CD4-positive, CD25-positive, alpha-beta regulatory T cell (primary cell): ENCODE results near the gene DCP1B. TPM values are rescaled to one million over a fixed set of nuclear protein-coding genes. Genes with fewer than 3 reads are reported as not detected.

Source experiments
- ATAC-seq, 2 donors: fragments of 150-1000 bp; cut with Tn5 transposase; one replicate each; pipeline ENCODE4 v1.10.0; 2021; ENCODE audit warnings: low read depth in 2 of 2, moderate number of reproducible peaks in 2 of 2, moderate library complexity in 1 of 2
- DNase-seq, 3 donors: peaks; one replicate each; pipeline versions ENCODE4 v3.0.0 to v3.0.0-alpha.2; 2012 to 2022; ENCODE audit warnings: mixed read lengths in 1 of 3
- H3K27ac ChIP-seq: one replicate; pipeline ENCODE4 v1.7.0; 2013; ENCODE audit warnings: mild to moderate bottlenecking, low read length; ENCODE audit not compliant: insufficient read depth, poor library complexity, severe bottlenecking
- H3K27me3 ChIP-seq: one replicate; pipeline ENCODE4 v1.7.0; 2013; ENCODE audit warnings: low read length; ENCODE audit not compliant: control insufficient read depth, insufficient read depth
- H3K36me3 ChIP-seq: one replicate; pipeline ENCODE4 v1.7.0; 2013; ENCODE audit warnings: mild to moderate bottlenecking, low read length, moderate library complexity; ENCODE audit not compliant: control insufficient read depth, insufficient read depth
- H3K4me1 ChIP-seq: 2 replicates; pipeline ENCODE4 v1.7.0; 2013; ENCODE audit warnings: mild to moderate bottlenecking, low read length; ENCODE audit not compliant: insufficient read depth, control insufficient read depth, poor library complexity, severe bottlenecking
- H3K4me3 ChIP-seq: one replicate; pipeline ENCODE4 v1.7.0; 2013; ENCODE audit warnings: low read depth, mild to moderate bottlenecking, low read length, moderate library complexity
- H3K9me3 ChIP-seq, 2 experiments: 1 replicate in 1 of 2; 2 replicates in 1 of 2; pipeline ENCODE4 v1.7.0; 2013; ENCODE audit warnings: low read length in 2 of 2, mild to moderate bottlenecking in 1 of 2, moderate library complexity in 1 of 2; ENCODE audit not compliant: control insufficient read depth in 2 of 2
- H3K27ac Mint-ChIP-seq, 3 donors: one replicate each; pipeline ENCODE4 v1.8.0; 2020 to 2022; ENCODE audit warnings: mild to moderate bottlenecking in 3 of 3, mixed read lengths in 3 of 3, moderate library complexity in 2 of 3
- H3K27me3 Mint-ChIP-seq: one replicate; pipeline ENCODE4 v1.8.0; 2022; ENCODE audit warnings: mild to moderate bottlenecking, mixed read lengths
- H3K36me3 Mint-ChIP-seq: one replicate; pipeline ENCODE4 v1.8.0; 2020; ENCODE audit warnings: mixed read lengths
- H3K4me1 Mint-ChIP-seq, 4 donors: one replicate each; pipeline ENCODE4 v1.8.0; 2020 to 2022; ENCODE audit warnings: mixed read lengths in 4 of 4, mild to moderate bottlenecking in 1 of 4
- H3K4me3 Mint-ChIP-seq, 4 donors: one replicate each; pipeline ENCODE4 v1.8.0; 2020 to 2022; ENCODE audit warnings: mild to moderate bottlenecking in 4 of 4, mixed read lengths in 4 of 4, moderate library complexity in 3 of 4
- H3K9me3 Mint-ChIP-seq, 7 donors: one replicate each; pipeline ENCODE4 v1.8.0; 2020 to 2022; ENCODE audit warnings: mixed read lengths in 7 of 7, mild to moderate bottlenecking in 3 of 7, moderate library complexity in 2 of 7
- polyA plus RNA-seq, 4 donors: library from polyadenylated mRNA; unstranded; fragments of 300-500 nt; fragmentation: Illumina TruSeq; gene quantifications; one replicate each; pipeline ENCODE4 v1.2.3, GENCODE V29; 2021
- total RNA-seq: library from RNA; stranded (reverse); gene quantifications from one replicate; pipeline ENCODE4 v1.2.3, GENCODE V29; 2022

Gene DCP1B
- total and polyA plus RNA-seq, 5 donors from 2014 or later, result 23.9 to 56.8 (median 35.6) TPM

DNA sequence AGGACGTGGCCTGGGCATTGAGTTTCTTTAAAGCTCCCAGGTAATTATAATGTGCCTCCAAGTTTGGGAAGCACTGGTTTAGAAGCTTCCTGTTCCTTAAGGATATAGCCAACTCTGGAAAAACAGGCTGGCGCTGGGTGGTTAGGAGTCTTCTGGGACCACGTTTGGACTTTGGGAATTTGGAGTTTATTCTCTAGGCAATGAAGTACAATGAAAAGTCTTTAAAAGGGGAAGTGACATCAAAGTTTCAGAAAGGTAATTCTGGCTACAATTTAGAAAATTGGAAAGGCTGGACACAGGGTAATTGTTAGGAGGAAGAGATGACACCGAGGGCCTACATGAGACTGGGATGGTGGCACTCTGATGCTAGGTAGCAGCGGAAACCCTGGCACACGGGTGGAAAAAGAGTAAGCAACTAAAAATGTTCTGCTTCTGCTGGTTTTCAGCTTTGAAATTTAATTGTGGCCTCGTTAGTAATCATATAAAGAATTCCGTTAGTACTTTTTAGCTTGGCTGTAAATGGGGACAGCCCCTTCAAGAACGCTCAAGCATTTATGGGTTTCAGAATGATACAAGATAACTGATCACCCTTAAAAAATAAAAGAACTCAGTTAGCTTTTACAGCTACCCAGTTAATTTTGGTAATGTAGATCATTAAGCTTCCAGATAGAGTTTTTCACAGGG lies 12.7 kb upstream of the DCP1B start:
- no peak overlapping the region for H3K4me3 ChIP-seq
- H3K27me3 Mint-ChIP-seq, result no peaks in the 10 kb centered on the region
- H3K9me3 ChIP-seq, result no peaks in the 10 kb centered on the region
- H3K4me1 Mint-ChIP-seq, result peaks cover 3 to 16% (median 14%) of the 10 kb centered on the region in 4 donors
- H3K4me1 ChIP-seq, result no peaks in the 10 kb centered on the region
- H3K36me3 ChIP-seq, result no peaks in the 10 kb centered on the region
- peak overlapping the region in 1 of 4 donors; percentile 14 for H3K4me3 Mint-ChIP-seq
- DNase-seq (peak in 1 of 3 donors; percentile 7), ATAC-seq (no peak)
- H3K27ac Mint-ChIP-seq, result peak overlapping the region in 2 of 3 donors; percentile 48 to 86
- no peaks in the 10 kb centered on the region for H3K36me3 Mint-ChIP-seq
- peaks cover 0 to 3% (median 0%) of the 10 kb centered on the region in 7 donors for H3K9me3 Mint-ChIP-seq
- H3K27ac ChIP-seq, result no peak overlapping the region
- H3K27me3 ChIP-seq, result no peaks in the 10 kb centered on the region

DNA sequence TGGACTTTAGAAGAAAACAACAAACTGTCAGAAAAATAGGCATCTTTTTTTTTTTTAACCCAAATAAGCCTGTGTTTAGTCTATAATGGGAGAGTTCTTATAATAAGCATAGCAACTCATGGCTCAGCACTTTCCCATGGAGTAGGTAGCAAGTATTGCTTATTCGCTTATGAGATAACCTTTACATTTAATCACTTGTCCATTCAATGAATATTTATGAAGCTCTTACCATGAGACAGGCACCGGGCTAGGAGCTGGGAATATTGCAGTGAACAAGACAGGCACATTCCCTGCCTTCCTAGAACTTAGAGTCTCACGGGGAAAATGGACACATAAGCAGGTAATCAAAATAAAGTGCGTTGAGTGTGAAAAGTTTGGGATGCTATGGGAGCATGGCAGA lies 10.0 kb upstream of the DCP1B start:
- no peak for ATAC-seq
- no peaks in the 10 kb centered on the region for H3K27me3 Mint-ChIP-seq

GRCh38 chr12:2013527-2014223 lies 9.4 kb upstream of the DCP1B start:
- no peaks in the 10 kb centered on the region for H3K36me3 Mint-ChIP-seq
- Histone ChIP-seq H3K4me3 (no peak overlapping the region), H3K9me3 (no peaks in the 10 kb centered on the region), H3K4me1 (no peaks in the 10 kb centered on the region), H3K36me3 (no peaks in the 10 kb centered on the region), H3K27me3 (no peaks in the 10 kb centered on the region), H3K27ac (no peak overlapping the region)
- no peak for ATAC-seq
- H3K27ac Mint-ChIP-seq, result no peak overlapping the region
- no peak overlapping the region for H3K4me3 Mint-ChIP-seq
- peaks cover 6 to 26% (median 21%) of the 10 kb centered on the region in 4 donors for H3K4me1 Mint-ChIP-seq
- H3K27me3 Mint-ChIP-seq, result no peaks in the 10 kb centered on the region
- H3K9me3 Mint-ChIP-seq, result no peaks in the 10 kb centered on the region
- DNase-seq, result no peak

More for the DNA sequence above, 10.0 kb upstream of the DCP1B start:
- H3K4me1 ChIP-seq, result no peaks in the 10 kb centered on the region
- H3K4me3 ChIP-seq, result no peak overlapping the region
- H3K27ac ChIP-seq, result no peak overlapping the region
- no peaks in the 10 kb centered on the region for H3K36me3 ChIP-seq
- H3K27me3 ChIP-seq, result no peaks in the 10 kb centered on the region
- H3K36me3 Mint-ChIP-seq, result no peaks in the 10 kb centered on the region
- H3K27ac Mint-ChIP-seq, result no peak overlapping the region
- no peak overlapping the region for H3K4me3 Mint-ChIP-seq
- H3K4me1 Mint-ChIP-seq, result peaks cover 6 to 26% (median 20%) of the 10 kb centered on the region in 4 donors
- no peak for DNase-seq
- no peaks in the 10 kb centered on the region for H3K9me3 ChIP-seq
- no peaks in the 10 kb centered on the region for H3K9me3 Mint-ChIP-seq

- H3K4me1 Mint-ChIP-seq, result peaks cover 6 to 25% (median 20%) of the 10 kb centered on the region in 4 donors
- Histone ChIP-seq H3K4me1 (no peaks in the 10 kb centered on the region), H3K27ac (no peak overlapping the region), H3K4me3 (no peak overlapping the region), H3K9me3 (no peaks in the 10 kb centered on the region), H3K27me3 (no peaks in the 10 kb centered on the region), H3K36me3 (no peaks in the 10 kb centered on the region)
- DNase-seq (no peak), ATAC-seq (no peak)
- H3K9me3 Mint-ChIP-seq, result no peaks in the 10 kb centered on the region
- H3K27ac Mint-ChIP-seq, result no peak overlapping the region
- no peaks in the 10 kb centered on the region for H3K27me3 Mint-ChIP-seq
- H3K4me3 Mint-ChIP-seq, result no peak overlapping the region
- H3K36me3 Mint-ChIP-seq, result no peaks in the 10 kb centered on the region
Observed at GRCh38 chr12:2013086-2013485, 8.8 kb upstream of the DCP1B start.

- H3K9me3 Mint-ChIP-seq, result no peaks in the 10 kb centered on the region
- H3K4me1 Mint-ChIP-seq, result peaks cover 3 to 13% (median 9%) of the 10 kb centered on the region in 4 donors
- no peaks in the 10 kb centered on the region for H3K36me3 Mint-ChIP-seq
- H3K4me1 ChIP-seq, result no peaks in the 10 kb centered on the region
- DNase-seq, result no peak
- H3K27ac ChIP-seq, result no peak overlapping the region
- no peaks in the 10 kb centered on the region for H3K27me3 Mint-ChIP-seq
- H3K36me3 ChIP-seq, result no peaks in the 10 kb centered on the region
- no peak for ATAC-seq
- no peaks in the 10 kb centered on the region for H3K9me3 ChIP-seq
- H3K4me3 ChIP-seq, result no peak overlapping the region
- no peak overlapping the region for H3K4me3 Mint-ChIP-seq
- H3K27ac Mint-ChIP-seq, result no peak overlapping the region
- H3K27me3 ChIP-seq, result no peaks in the 10 kb centered on the region
Observed at GRCh38 chr12:2011643-2012607, 7.7 kb upstream of the DCP1B start.

DNA sequence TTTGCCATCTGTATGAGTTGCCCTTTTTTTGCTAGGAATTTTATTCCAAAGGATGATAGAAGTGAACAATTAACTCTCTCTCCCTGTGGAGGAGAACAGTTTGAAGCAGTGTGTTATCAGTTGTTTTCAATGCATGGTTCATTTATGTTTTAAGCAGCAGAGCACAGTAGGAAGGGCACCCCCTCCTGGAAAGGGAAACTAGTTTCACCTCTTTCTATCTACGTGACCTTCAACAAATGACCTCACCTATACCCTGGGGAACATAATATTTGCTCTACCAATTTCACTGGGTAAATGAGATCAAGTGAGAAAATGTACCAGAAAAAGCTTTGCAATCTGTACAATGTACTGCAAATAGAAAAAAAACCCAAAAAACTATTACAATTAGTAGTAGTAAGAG lies 5.4 kb upstream of the DCP1B start:
- DNase-seq, result peak in 1 of 3 donors; percentile 39
- no peaks in the 10 kb centered on the region for H3K9me3 Mint-ChIP-seq

GRCh38 chr12:2008677-2009076 lies 4.4 kb upstream of the DCP1B start:
- no peaks in the 10 kb centered on the region for H3K9me3 ChIP-seq

More for the DNA sequence above, 5.4 kb upstream of the DCP1B start:
- Mint-ChIP-seq H3K27me3 (no peaks in the 10 kb centered on the region), H3K4me3 (peak overlapping the region in 1 of 4 donors; percentile 43), H3K36me3 (no peaks in the 10 kb centered on the region), H3K4me1 (peaks cover 4 to 9% (median 7%) of the 10 kb centered on the region in 4 donors), H3K27ac (no peak overlapping the region)
- no peak overlapping the region for H3K4me3 ChIP-seq
- H3K27ac ChIP-seq, result no peak overlapping the region
- H3K36me3 ChIP-seq, result no peaks in the 10 kb centered on the region
- H3K27me3 ChIP-seq, result no peaks in the 10 kb centered on the region
- ATAC-seq, result peak; percentile 42 to 68
- H3K4me1 ChIP-seq, result peaks cover 2% of the 10 kb centered on the region
- H3K9me3 ChIP-seq, result no peaks in the 10 kb centered on the region

More at GRCh38 chr12:2008677-2009076, 4.4 kb upstream of the DCP1B start:
- no peaks in the 10 kb centered on the region for H3K27me3 Mint-ChIP-seq
- Histone ChIP-seq H3K4me1 (peaks cover 4% of the 10 kb centered on the region), H3K27ac (no peak overlapping the region), H3K4me3 (no peak overlapping the region), H3K36me3 (no peaks in the 10 kb centered on the region), H3K27me3 (no peaks in the 10 kb centered on the region)
- H3K27ac Mint-ChIP-seq, result no peak overlapping the region
- peaks cover 8% of the 10 kb centered on the region for H3K36me3 Mint-ChIP-seq
- no peaks in the 10 kb centered on the region for H3K9me3 Mint-ChIP-seq
- H3K4me1 Mint-ChIP-seq, result peaks cover 8 to 16% (median 11%) of the 10 kb centered on the region in 4 donors
- ATAC-seq (no peak), DNase-seq (no peak)
- H3K4me3 Mint-ChIP-seq, result no peak overlapping the region
